Measurements from ENCODE around the gene PI4KB. TPM values are rescaled to one million over a fixed set of nuclear protein-coding genes. Genes with fewer than 3 reads are reported as not detected.

The PI4KB gene
- polyA plus RNA-seq, 4 donors: 30.3 to 52.5 (median 33.8) TPM

DNA sequence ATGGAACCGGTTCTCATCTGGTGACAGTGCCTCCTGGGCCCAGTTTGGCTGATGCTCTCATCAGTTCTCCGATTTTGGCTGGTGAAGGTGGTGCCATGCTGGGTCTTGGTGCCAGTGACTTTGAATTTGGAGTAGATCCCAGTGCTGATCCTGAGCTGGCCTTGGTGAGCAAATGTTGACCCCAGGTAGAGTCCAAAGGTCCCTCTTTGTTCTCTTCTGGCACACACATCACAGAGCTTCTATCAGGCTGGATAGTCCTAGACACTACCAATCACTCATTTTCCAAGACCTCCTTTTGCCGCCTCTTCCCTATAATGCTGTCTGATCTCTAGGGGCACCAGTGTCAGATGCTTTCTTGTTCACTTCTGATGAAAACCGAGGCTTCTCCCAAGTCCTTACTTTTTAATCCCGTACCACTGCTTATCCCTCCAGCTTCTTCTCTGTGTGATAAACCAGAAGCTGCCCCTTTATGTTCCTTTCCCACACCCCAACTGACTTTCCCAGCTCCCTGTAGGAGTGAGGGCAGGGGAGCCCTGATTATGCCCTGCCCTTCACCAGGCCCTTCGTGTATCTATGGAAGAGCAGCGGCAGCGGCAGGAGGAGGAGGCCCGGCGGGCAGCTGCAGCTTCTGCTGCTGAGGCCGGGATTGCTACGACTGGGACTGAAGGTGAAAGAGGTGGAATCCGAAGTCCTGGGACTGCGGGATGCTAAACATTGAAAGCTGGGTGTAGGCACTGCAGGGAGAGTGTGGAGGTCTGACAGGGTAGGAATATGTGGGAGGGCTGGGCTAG lies 61.6 kb downstream of the PI4KB start:
- DNase-seq: peak in 1 of 2 donors; percentile 73
- 20 to 73% (median 42%) methylated on average over 14 of the region's 14 CpGs for WGBS, 3 donors
- FAIRE-seq: no peak

GRCh38 chr1:151259351-151259750 lies 67.9 kb downstream of the PI4KB start:
- Histone ChIP-seq H3K36me3 (ENCODE audit: control insufficient read depth in 3 of 3, insufficient read depth in 2 of 3, low read depth in 1 of 3, low read length in 3 of 3) (peaks cover 0 to 28% (median 0%) of the 10 kb centered on the region in 3 donors), H3K4me3 (ENCODE audit: low read depth in 1 of 3, low read length in 3 of 3) (no peak overlapping the region), H3K27ac (ENCODE audit: low read depth in 1 of 3, low read length in 2 of 3) (no peak overlapping the region), H3K9me3 (ENCODE audit: control insufficient read depth in 2 of 2, insufficient read depth in 1 of 2, low read depth in 1 of 2, low read length in 1 of 2) (no peaks in the 10 kb centered on the region), H3K27me3 (ENCODE audit: control insufficient read depth in 3 of 3, insufficient read depth in 3 of 3, low read length in 3 of 3) (no peaks in the 10 kb centered on the region), H3K4me1 (ENCODE audit: control insufficient read depth in 3 of 3, insufficient read depth in 2 of 3, low read depth in 1 of 3, low read length in 2 of 3) (peaks cover 0 to 3% (median 3%) of the 10 kb centered on the region in 3 donors)
- 80 to 97% (median 91%) methylated on average over 2 of the region's 2 CpGs for WGBS, 3 donors
- no peak for DNase-seq
- FAIRE-seq: no peak

More for the DNA sequence above, 61.6 kb downstream of the PI4KB start:
- peaks cover 5 to 72% (median 16%) of the 10 kb centered on the region in 3 donors for H3K36me3 ChIP-seq (ENCODE audit: control insufficient read depth in 3 of 3, insufficient read depth in 2 of 3, low read depth in 1 of 3, low read length in 3 of 3)
- H3K9me3 ChIP-seq (ENCODE audit: control insufficient read depth in 2 of 2, insufficient read depth in 1 of 2, low read depth in 1 of 2, low read length in 1 of 2): no peaks in the 10 kb centered on the region
- H3K4me1 ChIP-seq (ENCODE audit: control insufficient read depth in 3 of 3, insufficient read depth in 2 of 3, low read depth in 1 of 3, low read length in 2 of 3): no peaks in the 10 kb centered on the region
- no peaks in the 10 kb centered on the region for H3K27me3 ChIP-seq (ENCODE audit: control insufficient read depth in 3 of 3, insufficient read depth in 3 of 3, low read length in 3 of 3)
- H3K4me3 ChIP-seq (ENCODE audit: low read depth in 1 of 3, low read length in 3 of 3): no peak overlapping the region
- H3K27ac ChIP-seq (ENCODE audit: low read depth in 1 of 3, low read length in 2 of 3): no peak overlapping the region

DNA sequence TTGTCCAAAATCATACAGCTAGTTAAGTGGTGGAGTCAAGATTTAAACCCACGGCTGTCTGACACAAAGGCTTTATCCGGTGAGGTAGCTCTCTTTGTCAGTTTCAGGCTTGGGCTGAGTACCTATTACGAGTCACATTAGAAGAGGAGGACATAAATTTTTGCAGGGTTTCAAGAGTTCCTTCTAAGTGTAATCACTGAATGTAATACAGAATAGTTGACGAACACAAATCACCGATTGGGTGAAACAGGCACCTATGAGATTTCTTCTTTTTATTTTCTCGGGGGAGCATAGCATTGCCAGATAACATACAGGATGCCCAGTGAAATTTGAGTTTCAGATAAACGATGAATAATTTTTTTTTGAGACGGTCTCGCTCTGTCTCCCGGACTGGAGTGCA lies 71.8 kb downstream of the PI4KB start:
- H3K27ac ChIP-seq (ENCODE audit: low read depth in 1 of 3, low read length in 2 of 3): no peak overlapping the region
- no peaks in the 10 kb centered on the region for H3K9me3 ChIP-seq (ENCODE audit: control insufficient read depth in 2 of 2, insufficient read depth in 1 of 2, low read depth in 1 of 2, low read length in 1 of 2)
- 7 to 24% (median 19%) methylated on average over 10 of the region's 10 CpGs for WGBS, 3 donors
- FAIRE-seq (no peak), DNase-seq (no peak)
- H3K36me3 ChIP-seq (ENCODE audit: control insufficient read depth in 3 of 3, insufficient read depth in 2 of 3, low read depth in 1 of 3, low read length in 3 of 3): peaks cover 0 to 10% (median 0%) of the 10 kb centered on the region in 3 donors
- peak overlapping the region in 2 of 3 donors; percentile 80 to 93 for H3K4me3 ChIP-seq (ENCODE audit: low read depth in 1 of 3, low read length in 3 of 3)
- peaks cover 0 to 3% (median 3%) of the 10 kb centered on the region in 3 donors for H3K4me1 ChIP-seq (ENCODE audit: control insufficient read depth in 3 of 3, insufficient read depth in 2 of 3, low read depth in 1 of 3, low read length in 2 of 3)
- no peaks in the 10 kb centered on the region for H3K27me3 ChIP-seq (ENCODE audit: control insufficient read depth in 3 of 3, insufficient read depth in 3 of 3, low read length in 3 of 3)

GRCh38 chr1:151254217-151255213 lies 72.7 kb downstream of the PI4KB start, which contains the start of gene PSMD4:
PSMD4 (plus strand) TSS chr1:151254734; CDS start chr1:151254783, 49 bp downstream.
- FAIRE-seq (no peak), DNase-seq (peak; percentile 98 to 99)
- 8 to 11% (median 9%) methylated on average over 56 of the region's 56 CpGs for WGBS, 3 donors
- Histone ChIP-seq H3K27me3 (ENCODE audit: control insufficient read depth in 3 of 3, insufficient read depth in 3 of 3, low read length in 3 of 3) (no peaks in the 10 kb centered on the region), H3K27ac (ENCODE audit: low read depth in 1 of 3, low read length in 2 of 3) (peak within 1 kb of the TSS; percentile 70 to 93 (median 80)), H3K4me3 (ENCODE audit: low read depth in 1 of 3, low read length in 3 of 3) (peak within 1 kb of the TSS; percentile 80 to 93 (median 83)), H3K4me1 (ENCODE audit: control insufficient read depth in 3 of 3, insufficient read depth in 2 of 3, low read depth in 1 of 3, low read length in 2 of 3) (peaks cover 0 to 3% (median 3%) of the 10 kb centered on the region in 3 donors), H3K9me3 (ENCODE audit: control insufficient read depth in 2 of 2, insufficient read depth in 1 of 2, low read depth in 1 of 2, low read length in 1 of 2) (no peaks in the 10 kb centered on the region), H3K36me3 (ENCODE audit: control insufficient read depth in 3 of 3, insufficient read depth in 2 of 3, low read depth in 1 of 3, low read length in 3 of 3) (peaks cover 0 to 15% (median 0%) of the 10 kb centered on the region in 3 donors)

DNA sequence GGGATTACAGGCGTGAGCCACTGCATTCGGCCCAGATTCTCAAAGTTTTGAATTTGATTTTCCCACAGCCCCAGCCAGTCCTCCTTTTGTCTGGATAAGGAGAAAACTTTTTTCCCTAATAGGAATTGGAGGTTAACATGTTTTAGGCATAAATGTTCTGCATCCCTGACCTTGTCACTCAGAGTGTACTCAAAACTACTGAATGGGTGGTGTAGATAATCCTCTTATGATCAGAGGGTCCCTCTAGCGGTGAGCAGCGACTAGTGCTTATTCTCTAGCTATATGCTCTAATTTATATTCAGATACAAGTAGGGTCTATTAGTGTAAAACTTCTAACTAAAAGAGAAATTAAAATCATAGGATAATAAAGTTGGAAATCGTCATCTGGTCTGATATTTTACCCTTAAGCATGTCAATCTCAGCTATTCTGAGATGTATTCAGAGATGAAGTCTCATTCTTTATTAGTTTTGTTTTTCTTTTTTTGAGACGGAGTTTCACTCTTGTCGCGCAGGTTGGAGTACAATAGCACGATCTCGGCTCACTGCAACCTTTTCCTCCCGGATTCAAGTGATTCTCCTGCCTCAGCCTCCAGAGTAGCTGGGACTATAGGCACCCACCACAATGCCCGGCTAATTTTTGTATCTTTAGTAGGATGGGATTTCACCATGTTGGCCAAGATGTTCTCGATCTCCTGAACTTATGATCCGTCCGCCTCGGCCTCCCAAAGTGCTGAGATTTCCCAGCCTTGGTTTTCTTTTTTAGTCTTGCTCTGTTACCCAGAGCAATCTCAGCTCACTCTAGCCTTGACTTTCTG lies 75.4 kb downstream of the PI4KB start:
- H3K27ac ChIP-seq (ENCODE audit: low read depth in 1 of 3, low read length in 2 of 3): no peak overlapping the region
- DNase-seq (peak; percentile 76 to 79), FAIRE-seq (no peak)
- peaks cover 0 to 24% (median 10%) of the 10 kb centered on the region in 3 donors for H3K36me3 ChIP-seq (ENCODE audit: control insufficient read depth in 3 of 3, insufficient read depth in 2 of 3, low read depth in 1 of 3, low read length in 3 of 3)
- no peaks in the 10 kb centered on the region for H3K9me3 ChIP-seq (ENCODE audit: control insufficient read depth in 2 of 2, insufficient read depth in 1 of 2, low read depth in 1 of 2, low read length in 1 of 2)
- H3K27me3 ChIP-seq (ENCODE audit: control insufficient read depth in 3 of 3, insufficient read depth in 3 of 3, low read length in 3 of 3): no peaks in the 10 kb centered on the region
- H3K4me1 ChIP-seq (ENCODE audit: control insufficient read depth in 3 of 3, insufficient read depth in 2 of 3, low read depth in 1 of 3, low read length in 2 of 3): peaks cover 0 to 3% (median 3%) of the 10 kb centered on the region in 3 donors
- WGBS, 3 donors: 62 to 66% (median 63%) methylated on average over 16 of the region's 16 CpGs
- no peak overlapping the region for H3K4me3 ChIP-seq (ENCODE audit: low read depth in 1 of 3, low read length in 3 of 3)

DNA sequence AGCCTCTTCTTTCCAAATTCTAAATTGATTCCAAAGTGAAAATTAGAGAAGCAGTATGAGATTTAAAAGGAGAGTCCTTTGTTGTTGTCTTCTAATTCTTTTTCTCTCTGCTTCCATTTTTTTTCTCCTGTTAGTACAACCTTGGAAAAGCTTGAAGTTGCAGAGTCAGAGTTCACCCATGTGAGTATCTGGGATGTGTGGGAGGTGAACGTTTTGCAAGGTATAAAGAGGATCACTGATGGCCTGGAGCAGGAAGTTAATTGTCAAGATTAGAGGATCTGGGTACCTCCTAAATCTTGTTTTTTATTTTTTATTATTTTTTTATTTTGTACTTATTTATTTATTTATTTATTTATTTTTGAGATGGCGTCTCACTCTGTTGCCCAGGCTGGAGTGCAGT lies 80.4 kb downstream of the PI4KB start:
- WGBS, 3 donors: 80 to 87% (median 80%) methylated on average over 2 of the region's 2 CpGs
- DNase-seq (no peak), FAIRE-seq (no peak)
- H3K9me3 ChIP-seq (ENCODE audit: control insufficient read depth in 2 of 2, insufficient read depth in 1 of 2, low read depth in 1 of 2, low read length in 1 of 2): no peaks in the 10 kb centered on the region
- no peaks in the 10 kb centered on the region for H3K4me1 ChIP-seq (ENCODE audit: control insufficient read depth in 3 of 3, insufficient read depth in 2 of 3, low read depth in 1 of 3, low read length in 2 of 3)
- H3K36me3 ChIP-seq (ENCODE audit: control insufficient read depth in 3 of 3, insufficient read depth in 2 of 3, low read depth in 1 of 3, low read length in 3 of 3): peaks cover 19 to 52% (median 26%) of the 10 kb centered on the region in 3 donors
- H3K27me3 ChIP-seq (ENCODE audit: control insufficient read depth in 3 of 3, insufficient read depth in 3 of 3, low read length in 3 of 3): no peaks in the 10 kb centered on the region
- no peak overlapping the region for H3K4me3 ChIP-seq (ENCODE audit: low read depth in 1 of 3, low read length in 3 of 3)
- H3K27ac ChIP-seq (ENCODE audit: low read depth in 1 of 3, low read length in 2 of 3): no peak overlapping the region

DNA sequence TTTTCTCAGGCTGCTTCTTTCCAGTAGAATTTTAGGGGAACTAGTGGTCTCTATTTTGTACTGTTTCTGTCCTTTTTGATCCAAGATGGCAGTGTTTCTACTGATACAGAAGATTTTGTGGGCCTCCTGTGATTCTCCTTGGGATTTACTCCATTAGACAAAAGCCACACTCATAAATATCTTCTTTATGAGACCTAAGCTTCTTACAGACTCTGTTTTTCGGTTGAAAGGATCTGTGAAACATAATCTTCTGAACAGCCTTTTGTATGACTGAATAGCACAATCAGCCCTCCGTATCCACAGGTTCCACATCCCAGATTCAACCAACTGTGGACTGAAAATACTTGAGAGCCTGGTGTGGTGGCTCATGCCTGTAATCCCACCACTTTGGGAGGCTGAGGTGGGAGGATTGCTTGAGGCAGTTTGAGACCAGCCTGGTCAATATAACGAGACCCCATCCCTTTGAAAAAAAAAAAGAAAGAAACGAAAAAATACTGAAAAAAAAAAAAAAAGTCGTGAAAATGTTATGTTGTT lies 83.5 kb downstream of the PI4KB start:
- no peak overlapping the region for H3K27ac ChIP-seq (ENCODE audit: low read depth in 1 of 3, low read length in 2 of 3)
- H3K4me1 ChIP-seq (ENCODE audit: control insufficient read depth in 3 of 3, insufficient read depth in 2 of 3, low read depth in 1 of 3, low read length in 2 of 3): no peaks in the 10 kb centered on the region
- no peaks in the 10 kb centered on the region for H3K27me3 ChIP-seq (ENCODE audit: control insufficient read depth in 3 of 3, insufficient read depth in 3 of 3, low read length in 3 of 3)
- peaks cover 29 to 65% (median 34%) of the 10 kb centered on the region in 3 donors for H3K36me3 ChIP-seq (ENCODE audit: control insufficient read depth in 3 of 3, insufficient read depth in 2 of 3, low read depth in 1 of 3, low read length in 3 of 3)
- FAIRE-seq (no peak), DNase-seq (no peak)
- 83 to 91% (median 84%) methylated on average over 5 of the region's 5 CpGs for WGBS, 3 donors
- H3K4me3 ChIP-seq (ENCODE audit: low read depth in 1 of 3, low read length in 3 of 3): no peak overlapping the region
- no peaks in the 10 kb centered on the region for H3K9me3 ChIP-seq (ENCODE audit: control insufficient read depth in 2 of 2, insufficient read depth in 1 of 2, low read depth in 1 of 2, low read length in 1 of 2)
